SU-DHL-6 (cell line): ENCODE measurements around the gene VASN.

Experiments used
- H2AFZ ChIP-seq: fragments of 200-600 bp; sonication (generic); 2 replicates; pipeline ENCODE4 v1.6.1; 2014; ENCODE audit warnings: low read depth, mild to moderate bottlenecking, moderate library complexity, mixed read lengths, antibody characterized with exemption, low read length; ENCODE audit not compliant: severe bottlenecking
- H3F3A ChIP-seq: fragments of 200-600 bp; shearing (Covaris generic); 2 replicates; pipeline ENCODE4 v1.6.0; 2016; ENCODE audit warnings: antibody characterized with exemption, mild to moderate bottlenecking; ENCODE audit not compliant: insufficient read depth
- H3K27ac ChIP-seq: fragments of 200-600 bp; sonication (generic); 2 replicates; pipeline ENCODE4 v1.5.1; 2016; ENCODE audit warnings: low read depth, mild to moderate bottlenecking, low read length, moderate library complexity, mixed read lengths
- H3K27me3 ChIP-seq: fragments of 200-600 bp; sonication (generic), shearing (Covaris generic); 2 replicates; pipeline ENCODE4 v1.6.0; 2014; ENCODE audit warnings: mild to moderate bottlenecking, low read length
- H3K36me3 ChIP-seq: fragments of 200-600 bp; sonication (generic); 2 replicates; pipeline ENCODE4 v1.6.1; 2014; ENCODE audit warnings: mild to moderate bottlenecking, low read length, mixed read lengths
- H3K4me2 ChIP-seq: fragments of 300-600, 200-600 bp; shearing (Covaris generic), sonication (generic); 2 replicates; pipeline ENCODE4 v1.6.0; 2014; ENCODE audit warnings: low read length, low read depth, mild to moderate bottlenecking; ENCODE audit not compliant: poor library complexity, severe bottlenecking
- H3K4me3 ChIP-seq: fragments of 200-600 bp; sonication (generic); 2 replicates; pipeline ENCODE4 v1.5.1; 2014; ENCODE audit warnings: antibody characterized with exemption, low read length, mild to moderate bottlenecking, mixed read lengths; ENCODE audit not compliant: insufficient read depth, poor library complexity, severe bottlenecking
- H3K79me2 ChIP-seq: fragments of 200-600 bp; sonication (generic); 2 replicates; pipeline ENCODE4 v1.6.1; 2014; ENCODE audit warnings: mild to moderate bottlenecking, low read length, moderate library complexity; ENCODE audit not compliant: insufficient read depth
- H3K9ac ChIP-seq: fragments of 200-600 bp; sonication (generic); 2 replicates; pipeline ENCODE4 v1.7.0; 2014; ENCODE audit warnings: mild to moderate bottlenecking, low read length
- H3K9me2 ChIP-seq: fragments of 200-600 bp; sonication (generic); replicated peaks from 2 replicates; pipeline ENCODE4 v1.6.1; 2014; ENCODE audit warnings: low read length; ENCODE audit not compliant: insufficient read depth
- H3K9me3 ChIP-seq: fragments of 200-600 bp; sonication (generic); 2 replicates; pipeline ENCODE4 v1.6.1; 2014; ENCODE audit warnings: low read length, mixed read lengths; ENCODE audit not compliant: insufficient read depth
- H4K20me1 ChIP-seq: fragments of 200-600 bp; sonication (generic); 2 replicates; pipeline ENCODE4 v1.6.1; 2014; ENCODE audit warnings: low read depth, mild to moderate bottlenecking, antibody characterized with exemption, low read length, moderate library complexity, mixed read lengths
- CTCF ChIP-seq: fragments of 200-600 bp; sonication (generic); IDR thresholded peaks from one replicate; pipeline ENCODE4 v1.5.1; 2017; ENCODE audit warnings: antibody characterized with exemption, mild to moderate bottlenecking, low read length, moderate library complexity; ENCODE audit not compliant: insufficient read depth, poor library complexity, severe bottlenecking
- EZH2phosphoT487 ChIP-seq: fragments of 200-600 bp; sonication (generic), shearing (Covaris generic); conservative IDR thresholded peaks from 2 replicates; pipeline ENCODE4 v1.6.1; 2018; ENCODE audit warnings: mild to moderate bottlenecking, antibody characterized with exemption, low read length, moderate library complexity, mixed read lengths

The VASN gene

GRCh38 chr16:4345836-4346781, 25.5 kb upstream of the VASN start:
- H3K9ac ChIP-seq: no peak overlapping the region
- H4K20me1 ChIP-seq: no peaks in the 10 kb centered on the region; the same call in 1 of the 2 replicates
- H3K27me3 ChIP-seq: no peaks in the 10 kb centered on the region
- peaks cover 79% of the 10 kb centered on the region for H3K79me2 ChIP-seq
- H3K9me2 ChIP-seq: no peaks in the 10 kb centered on the region
- no peak overlapping the region for H3K4me3 ChIP-seq
- H2AFZ ChIP-seq: no peak overlapping the region
- H3K4me2 ChIP-seq: no peak overlapping the region
- no peaks in the 10 kb centered on the region for H3K9me3 ChIP-seq
- peaks cover 8% of the 10 kb centered on the region; the same call in 1 of the 2 replicates for H3F3A ChIP-seq
- TF ChIP-seq CTCF (no peak), EZH2phosphoT487 (no peak)
- H3K36me3 ChIP-seq: no peaks in the 10 kb centered on the region
- H3K27ac ChIP-seq: no peak overlapping the region

- peaks cover 79% of the 10 kb centered on the region for H3K79me2 ChIP-seq
- H3K27ac ChIP-seq: no peak overlapping the region
- H3K4me3 ChIP-seq: no peak overlapping the region
- no peak overlapping the region for H3K9ac ChIP-seq
- no peaks in the 10 kb centered on the region for H3K9me3 ChIP-seq
- peaks cover 10% of the 10 kb centered on the region; the same call in 1 of the 2 replicates for H3F3A ChIP-seq
- H3K4me2 ChIP-seq: no peak overlapping the region
- no peaks in the 10 kb centered on the region for H3K27me3 ChIP-seq
- H3K9me2 ChIP-seq: no peaks in the 10 kb centered on the region
- H4K20me1 ChIP-seq: no peaks in the 10 kb centered on the region; the same call in 1 of the 2 replicates
- TF ChIP-seq EZH2phosphoT487 (no peak), CTCF (no peak)
- no peaks in the 10 kb centered on the region for H3K36me3 ChIP-seq
- H2AFZ ChIP-seq: no peak overlapping the region
Observed at GRCh38 chr16:4347010-4347409, 24.6 kb upstream of the VASN start.

- peaks cover 12% of the 10 kb centered on the region; the same call in 1 of the 2 replicates for H3F3A ChIP-seq
- TF ChIP-seq CTCF: no peak
- TF ChIP-seq EZH2phosphoT487: no peak
- H4K20me1 ChIP-seq: no peaks in the 10 kb centered on the region; the same call in 1 of the 2 replicates
- no peaks in the 10 kb centered on the region for H3K9me3 ChIP-seq
- H2AFZ ChIP-seq: no peak overlapping the region
- H3K4me2 ChIP-seq: no peak overlapping the region
- H3K27ac ChIP-seq: no peak overlapping the region
- no peak overlapping the region for H3K4me3 ChIP-seq
- H3K9ac ChIP-seq: no peak overlapping the region
- H3K79me2 ChIP-seq: peaks cover 75% of the 10 kb centered on the region
- no peaks in the 10 kb centered on the region for H3K27me3 ChIP-seq
- no peaks in the 10 kb centered on the region for H3K9me2 ChIP-seq
- H3K36me3 ChIP-seq: no peaks in the 10 kb centered on the region
Observed at GRCh38 chr16:4347765-4348509, 23.7 kb upstream of the VASN start.
